ENCODE results near the gene TJP1.
A peak's percentile ranks its signal among the peaks of the same experiment; 100 is the strongest.

TJP1 gene

DNA sequence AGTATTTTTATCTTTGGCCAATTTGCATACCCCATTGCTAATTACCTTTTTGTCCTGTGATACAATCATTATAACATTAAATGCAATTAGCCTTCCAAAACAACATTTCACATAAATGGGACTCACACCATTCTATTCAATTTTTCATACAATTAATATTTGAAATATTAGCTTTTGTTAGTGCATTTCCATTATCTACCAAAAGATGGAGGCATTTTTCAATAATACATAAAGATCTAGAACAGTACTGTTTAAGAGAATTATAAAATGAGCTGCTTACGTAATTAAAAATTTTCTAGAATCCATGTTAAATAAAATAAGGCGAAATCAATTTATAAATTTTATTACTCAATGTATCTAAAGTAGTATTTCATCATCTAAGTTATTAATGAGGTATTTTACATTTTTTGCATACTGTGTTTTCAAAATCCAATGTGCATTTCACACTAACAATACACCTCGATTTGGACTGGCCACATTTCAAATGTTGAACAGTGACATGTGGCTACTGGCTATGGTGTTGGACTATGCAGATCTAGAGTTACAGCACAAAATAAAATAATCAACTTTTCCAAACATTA, 74.3 kb downstream of the TJP1 start:
- TF ChIP-seq, protein P1, sequence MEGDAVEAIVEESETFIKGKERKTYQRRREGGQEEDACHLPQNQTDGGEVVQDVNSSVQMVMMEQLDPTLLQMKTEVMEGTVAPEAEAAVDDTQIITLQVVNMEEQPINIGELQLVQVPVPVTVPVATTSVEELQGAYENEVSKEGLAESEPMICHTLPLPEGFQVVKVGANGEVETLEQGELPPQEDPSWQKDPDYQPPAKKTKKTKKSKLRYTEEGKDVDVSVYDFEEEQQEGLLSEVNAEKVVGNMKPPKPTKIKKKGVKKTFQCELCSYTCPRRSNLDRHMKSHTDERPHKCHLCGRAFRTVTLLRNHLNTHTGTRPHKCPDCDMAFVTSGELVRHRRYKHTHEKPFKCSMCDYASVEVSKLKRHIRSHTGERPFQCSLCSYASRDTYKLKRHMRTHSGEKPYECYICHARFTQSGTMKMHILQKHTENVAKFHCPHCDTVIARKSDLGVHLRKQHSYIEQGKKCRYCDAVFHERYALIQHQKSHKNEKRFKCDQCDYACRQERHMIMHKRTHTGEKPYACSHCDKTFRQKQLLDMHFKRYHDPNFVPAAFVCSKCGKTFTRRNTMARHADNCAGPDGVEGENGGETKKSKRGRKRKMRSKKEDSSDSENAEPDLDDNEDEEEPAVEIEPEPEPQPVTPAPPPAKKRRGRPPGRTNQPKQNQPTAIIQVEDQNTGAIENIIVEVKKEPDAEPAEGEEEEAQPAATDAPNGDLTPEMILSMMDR (IDR thresholded peaks at IDR 0.05; ENCODE audit: control insufficient read depth, insufficient read depth, low read depth, low read length, missing control alignments), result peak; percentile 9
- DNase-seq (ENCODE audit: low read depth), result no peak
- no peak overlapping the region for H3K4me3 ChIP-seq (ENCODE audit: control insufficient read depth, low read depth, low read length)

DNA sequence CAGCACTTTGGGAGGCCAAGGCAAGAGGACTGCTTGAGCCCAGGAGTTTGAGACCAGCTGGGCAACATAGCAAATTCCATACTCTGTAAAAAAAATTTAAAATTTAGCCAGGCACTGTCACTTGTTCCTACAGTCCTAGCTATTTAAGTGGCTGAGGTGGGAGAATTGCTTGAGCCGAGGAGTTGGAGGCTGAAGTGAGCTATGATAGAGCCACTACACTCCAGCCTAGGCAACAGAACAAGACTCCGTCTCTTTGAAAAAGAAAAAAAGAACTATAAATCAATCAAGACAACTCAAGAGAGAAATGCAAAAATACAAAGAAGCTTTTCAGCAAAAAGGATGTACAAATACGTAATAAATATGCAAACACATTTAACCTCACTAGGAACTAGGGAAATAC, 78.8 kb downstream of the TJP1 start:
- DNase-seq (ENCODE audit: low read depth), result no peak
- no peak overlapping the region for H3K4me3 ChIP-seq (ENCODE audit: control insufficient read depth, low read depth, low read length)
- TF ChIP-seq, protein P1 (IDR thresholded peaks at IDR 0.05; ENCODE audit: control insufficient read depth, insufficient read depth, low read depth, low read length, missing control alignments), result no peak

DNA sequence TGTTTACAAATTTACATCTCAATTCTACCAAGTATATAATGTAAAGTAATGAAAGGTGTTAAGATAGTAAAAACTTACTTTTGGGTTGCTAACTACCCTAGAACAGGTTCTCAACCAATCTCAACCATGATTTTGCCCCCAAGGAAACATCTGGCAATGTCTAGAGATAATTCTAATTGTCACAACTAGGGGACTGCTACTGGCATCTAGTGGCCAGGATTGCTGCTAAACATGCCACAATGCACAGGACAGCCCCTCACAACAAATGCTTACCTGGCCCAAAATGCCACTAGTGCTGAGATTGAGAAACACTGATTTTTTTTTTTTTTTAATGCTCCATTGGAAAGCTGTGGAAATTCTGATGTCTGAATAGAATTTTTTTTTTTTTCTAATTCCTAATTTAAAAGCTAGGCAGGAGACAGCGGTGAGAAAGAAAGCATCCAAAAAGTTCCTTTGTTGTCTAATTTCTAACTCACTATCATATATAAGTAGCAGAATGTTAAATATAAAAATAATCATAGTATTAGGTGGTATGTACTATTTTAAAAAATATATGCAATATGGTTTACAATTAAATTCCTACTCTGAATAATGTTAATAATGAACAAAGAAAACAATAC, 81.5 kb downstream of the TJP1 start:
- TF ChIP-seq, protein P1 (IDR thresholded peaks at IDR 0.05; ENCODE audit: control insufficient read depth, insufficient read depth, low read depth, low read length, missing control alignments), result no peak
- no peak for DNase-seq (ENCODE audit: low read depth)

DNA sequence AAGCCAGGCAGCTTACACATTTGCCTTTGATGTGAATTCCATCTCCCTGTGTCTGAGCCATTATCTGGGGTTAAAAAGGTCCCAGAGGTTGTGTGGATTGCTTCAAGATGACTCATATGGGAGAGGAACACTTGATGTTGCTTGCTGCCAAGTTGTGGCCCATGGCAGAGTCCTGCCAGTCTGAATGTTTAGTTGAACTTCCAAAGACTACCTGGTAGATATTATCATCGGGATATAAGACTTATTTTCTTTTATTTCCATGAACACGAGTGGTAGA, 85.6 kb downstream of the TJP1 start:
- no peak overlapping the region for H3K4me3 ChIP-seq (ENCODE audit: control insufficient read depth, low read depth, low read length)
- TF ChIP-seq, protein P1 (IDR thresholded peaks at IDR 0.05; ENCODE audit: control insufficient read depth, insufficient read depth, low read depth, low read length, missing control alignments), result no peak
- no peak for DNase-seq (ENCODE audit: low read depth)

More for the DNA sequence above, 81.5 kb downstream of the TJP1 start:
- no peak overlapping the region for H3K4me3 ChIP-seq (ENCODE audit: control insufficient read depth, low read depth, low read length)

DNA sequence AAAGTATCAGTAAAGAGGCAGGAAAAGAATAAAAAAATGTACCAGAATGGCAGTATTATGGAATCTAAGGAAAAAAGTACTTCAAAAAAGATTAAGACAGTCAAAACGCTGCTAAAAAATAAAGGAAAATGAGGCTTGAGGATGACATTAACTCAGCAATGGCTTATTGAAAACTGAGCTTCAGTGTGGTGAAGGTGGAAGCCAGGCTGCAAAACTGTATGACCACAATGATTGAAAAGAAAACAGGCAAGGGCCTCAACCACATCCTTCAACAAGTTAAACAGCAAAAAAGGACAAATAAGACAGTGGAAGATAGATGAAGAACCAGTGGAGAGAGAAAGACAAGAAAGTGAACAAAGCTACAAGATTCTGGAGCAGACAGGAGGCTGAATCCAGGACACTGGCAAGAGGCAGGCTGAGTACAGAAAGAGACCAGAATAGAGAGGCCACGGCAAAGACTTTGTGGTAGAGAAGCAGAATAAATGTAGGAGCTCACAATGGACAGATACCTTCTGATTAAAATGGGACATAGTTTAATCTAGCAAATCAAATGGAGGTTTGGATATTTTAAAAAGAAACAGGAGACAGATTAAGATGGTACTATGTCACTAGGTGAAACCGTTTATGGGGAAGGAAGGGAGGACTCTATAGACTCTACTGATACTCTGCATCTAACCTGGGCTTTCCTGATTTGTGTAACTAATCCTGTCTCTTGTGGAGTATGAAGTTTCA, 86.1 kb downstream of the TJP1 start:
- DNase-seq (ENCODE audit: low read depth), result no peak
- TF ChIP-seq, protein P1 (IDR thresholded peaks at IDR 0.05; ENCODE audit: control insufficient read depth, insufficient read depth, low read depth, low read length, missing control alignments), result no peak
- H3K4me3 ChIP-seq (ENCODE audit: control insufficient read depth, low read depth, low read length), result no peak overlapping the region

DNA sequence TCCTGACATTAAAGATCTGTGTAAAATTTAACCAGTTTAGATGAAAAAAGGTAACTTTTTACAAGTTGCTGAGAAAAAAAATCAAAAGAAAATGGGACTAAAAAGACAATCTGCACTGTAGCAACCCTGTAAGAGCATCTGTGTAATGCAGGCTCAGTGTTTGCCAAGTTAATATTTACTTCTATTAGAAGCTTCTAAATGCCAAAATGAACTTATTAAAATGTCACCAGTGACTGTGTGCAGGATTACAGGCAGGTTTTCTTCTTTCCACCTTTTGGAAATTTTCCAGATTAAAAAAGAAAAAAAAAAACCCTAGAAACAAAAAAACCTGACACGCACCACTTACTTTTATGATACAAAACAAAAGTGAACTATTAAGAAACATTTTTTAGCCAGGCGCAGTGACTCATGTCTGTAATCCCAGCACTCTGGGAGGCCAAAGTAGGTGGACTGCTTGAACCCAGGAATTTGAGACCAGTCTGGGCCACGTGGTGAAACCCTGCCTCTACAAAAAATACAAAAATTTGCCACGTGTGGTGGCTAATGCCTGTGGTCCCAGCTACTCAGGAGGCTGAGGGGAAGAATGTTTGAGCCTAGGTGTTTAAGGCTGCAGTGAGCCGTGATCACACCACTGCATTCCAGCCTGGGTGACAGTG, 87.2 kb downstream of the TJP1 start:
- TF ChIP-seq, protein P1 (IDR thresholded peaks at IDR 0.05; ENCODE audit: control insufficient read depth, insufficient read depth, low read depth, low read length, missing control alignments), result no peak
- no peak for DNase-seq (ENCODE audit: low read depth)
- no peak overlapping the region for H3K4me3 ChIP-seq (ENCODE audit: control insufficient read depth, low read depth, low read length)

Data from AG09309 (cell line).